Left forelimb (tissue), 1 donor: ENCODE results near the gene ADAMTS16.

Experiments used
- DNase-seq: peaks from one replicate; pipeline ENCODE4 v3.0.0-alpha.2; 2018; ENCODE audit warnings: low spot score

ADAMTS16 gene

GRCh38 chr5:5239191-5239590, 99.1 kb downstream of the ADAMTS16 start:
- no peak for DNase-seq

- DNase-seq = no peak
Measured at GRCh38 chr5:5240234-5240633, 100.1 kb downstream of the ADAMTS16 start.

GRCh38 chr5:5242056-5242455, 101.9 kb downstream of the ADAMTS16 start:
- DNase-seq = no peak

- DNase-seq = no peak
Measured at GRCh38 chr5:5246736-5247135, 106.6 kb downstream of the ADAMTS16 start.

- DNase-seq = no peak
Measured at GRCh38 chr5:5250758-5251157, 110.6 kb downstream of the ADAMTS16 start.

GRCh38 chr5:5252106-5252505, 112.0 kb downstream of the ADAMTS16 start:
- DNase-seq = no peak

- no peak for DNase-seq
Measured at GRCh38 chr5:5257353-5257752, 117.2 kb downstream of the ADAMTS16 start.

GRCh38 chr5:5258564-5258963, 118.4 kb downstream of the ADAMTS16 start:
- DNase-seq = no peak

- no peak for DNase-seq
Measured at GRCh38 chr5:5264727-5265126, 124.6 kb downstream of the ADAMTS16 start.

GRCh38 chr5:5266297-5266696, 126.2 kb downstream of the ADAMTS16 start:
- DNase-seq = no peak

GRCh38 chr5:5270161-5270560, 130.0 kb downstream of the ADAMTS16 start:
- DNase-seq = no peak

GRCh38 chr5:5270958-5271785, 131.0 kb downstream of the ADAMTS16 start:
- no peak for DNase-seq

- no peak for DNase-seq
Measured at GRCh38 chr5:5271786-5272321, 131.7 kb downstream of the ADAMTS16 start.

- no peak for DNase-seq
Measured at GRCh38 chr5:5273398-5273797, 133.3 kb downstream of the ADAMTS16 start.

- DNase-seq = no peak
Measured at GRCh38 chr5:5273976-5274375, 133.8 kb downstream of the ADAMTS16 start.

GRCh38 chr5:5275211-5275610, 135.1 kb downstream of the ADAMTS16 start:
- no peak for DNase-seq

- DNase-seq = no peak
Measured at GRCh38 chr5:5276430-5276829, 136.3 kb downstream of the ADAMTS16 start.

- no peak for DNase-seq
Measured at GRCh38 chr5:5276951-5277517, 136.9 kb downstream of the ADAMTS16 start.

- no peak for DNase-seq
Measured at GRCh38 chr5:5278201-5278814, 138.2 kb downstream of the ADAMTS16 start.

- no peak for DNase-seq
Measured at GRCh38 chr5:5278815-5279381, 138.8 kb downstream of the ADAMTS16 start.

GRCh38 chr5:5285906-5286305, 145.8 kb downstream of the ADAMTS16 start:
- no peak for DNase-seq

- no peak for DNase-seq
Measured at GRCh38 chr5:5287419-5287818, 147.3 kb downstream of the ADAMTS16 start.

GRCh38 chr5:5288201-5288600, 148.1 kb downstream of the ADAMTS16 start:
- no peak for DNase-seq
